Endothelial cell (in vitro differentiated cells): ENCODE measurements around the gene AP2A2. TPM values are rescaled to one million over a fixed set of nuclear protein-coding genes. Genes with fewer than 3 reads are reported as not detected.

ENCODE experiments used
- DNase-seq: peaks from one replicate; pipeline ENCODE4 v3.0.0; 2021; ENCODE audit warnings: low spot score
- H3K27ac Mint-ChIP-seq: one replicate; pipeline ENCODE4 v1.8.0; 2021; ENCODE audit warnings: mixed read lengths, inconsistent platforms; ENCODE audit not compliant: unreplicated experiment
- H3K27me3 Mint-ChIP-seq: one replicate; pipeline ENCODE4 v1.8.0; 2021; ENCODE audit warnings: mild to moderate bottlenecking, moderate library complexity, mixed read lengths, inconsistent platforms; ENCODE audit not compliant: unreplicated experiment
- H3K36me3 Mint-ChIP-seq: one replicate; pipeline ENCODE4 v1.8.0; 2021; ENCODE audit warnings: mild to moderate bottlenecking, low read depth, mixed read lengths, inconsistent platforms; ENCODE audit not compliant: unreplicated experiment
- H3K4me1 Mint-ChIP-seq: one replicate; pipeline ENCODE4 v1.8.0; 2021; ENCODE audit warnings: mild to moderate bottlenecking, mixed read lengths, inconsistent platforms; ENCODE audit not compliant: unreplicated experiment
- H3K4me3 Mint-ChIP-seq: one replicate; pipeline ENCODE4 v1.8.0; 2021; ENCODE audit warnings: mild to moderate bottlenecking, mixed read lengths, inconsistent platforms; ENCODE audit not compliant: unreplicated experiment
- H3K9me3 Mint-ChIP-seq: one replicate; pipeline ENCODE4 v1.8.0; 2021; ENCODE audit warnings: mixed read lengths, inconsistent platforms; ENCODE audit not compliant: unreplicated experiment
- CTCF ChIP-seq: fragments of 200-600 bp; sonication (generic); IDR thresholded peaks from one replicate; pipeline ENCODE4 v1.5.0; 2021; ENCODE audit warnings: antibody characterized with exemption; ENCODE audit not compliant: unreplicated experiment
- total RNA-seq: library from RNA; stranded (reverse); fragmentation: NEBNext Ultra II Directional; extraction: Animal tissue kit (Norgen Biotek cat#: 25700); gene quantifications from one replicate; pipeline ENCODE4 v1.2.1, GENCODE V29; 2021; ENCODE audit not compliant: unreplicated experiment

AP2A2 gene
- total RNA-seq, 1 donor from 2014 or later, result 287 TPM

GRCh38 chr11:968822-969221 is 43.2 kb downstream of the AP2A2 start:
- peaks cover 4% of the 10 kb centered on the region for H3K4me1 Mint-ChIP-seq
- H3K27ac Mint-ChIP-seq, result no peak overlapping the region
- H3K9me3 Mint-ChIP-seq, result no peaks in the 10 kb centered on the region
- no peak overlapping the region for H3K4me3 Mint-ChIP-seq
- no peak for DNase-seq
- H3K27me3 Mint-ChIP-seq, result peaks cover 16% of the 10 kb centered on the region
- TF ChIP-seq CTCF, result no peak
- peaks cover 50% of the 10 kb centered on the region for H3K36me3 Mint-ChIP-seq

DNA sequence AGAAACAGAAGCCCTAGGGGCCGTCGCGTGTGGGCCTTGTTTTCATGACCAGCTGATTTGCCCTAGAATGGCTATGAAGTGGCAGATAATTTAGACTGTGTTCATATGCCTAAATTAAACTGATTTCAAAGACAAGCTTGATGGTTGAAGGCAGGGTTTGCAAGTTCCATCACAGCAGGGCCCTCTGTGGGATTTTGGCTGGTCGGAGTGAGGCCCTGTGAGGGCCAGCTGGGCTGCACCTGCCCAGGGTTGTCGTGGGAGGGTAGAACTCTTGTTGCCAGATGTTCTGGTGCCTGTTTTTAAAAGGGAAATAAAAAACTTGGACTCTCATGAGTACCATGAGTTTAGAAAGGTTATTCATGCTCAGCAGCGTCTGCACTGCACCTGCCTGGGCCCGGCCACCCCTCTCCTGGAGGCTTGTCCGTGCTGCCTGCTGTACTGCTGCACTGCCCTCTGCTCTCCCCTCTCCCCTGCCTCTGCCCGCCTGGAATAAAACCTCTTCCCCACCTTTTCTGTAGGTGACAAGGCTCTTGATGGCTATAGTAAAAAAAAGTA is 44.1 kb downstream of the AP2A2 start:
- H3K4me3 Mint-ChIP-seq, result peak overlapping the region; percentile 13
- peak overlapping the region; percentile 12 for H3K27ac Mint-ChIP-seq
- DNase-seq, result no peak
- peaks cover 15% of the 10 kb centered on the region for H3K27me3 Mint-ChIP-seq
- peaks cover 4% of the 10 kb centered on the region for H3K4me1 Mint-ChIP-seq
- H3K9me3 Mint-ChIP-seq, result no peaks in the 10 kb centered on the region
- no peak for TF ChIP-seq CTCF
- H3K36me3 Mint-ChIP-seq, result peaks cover 43% of the 10 kb centered on the region

DNA sequence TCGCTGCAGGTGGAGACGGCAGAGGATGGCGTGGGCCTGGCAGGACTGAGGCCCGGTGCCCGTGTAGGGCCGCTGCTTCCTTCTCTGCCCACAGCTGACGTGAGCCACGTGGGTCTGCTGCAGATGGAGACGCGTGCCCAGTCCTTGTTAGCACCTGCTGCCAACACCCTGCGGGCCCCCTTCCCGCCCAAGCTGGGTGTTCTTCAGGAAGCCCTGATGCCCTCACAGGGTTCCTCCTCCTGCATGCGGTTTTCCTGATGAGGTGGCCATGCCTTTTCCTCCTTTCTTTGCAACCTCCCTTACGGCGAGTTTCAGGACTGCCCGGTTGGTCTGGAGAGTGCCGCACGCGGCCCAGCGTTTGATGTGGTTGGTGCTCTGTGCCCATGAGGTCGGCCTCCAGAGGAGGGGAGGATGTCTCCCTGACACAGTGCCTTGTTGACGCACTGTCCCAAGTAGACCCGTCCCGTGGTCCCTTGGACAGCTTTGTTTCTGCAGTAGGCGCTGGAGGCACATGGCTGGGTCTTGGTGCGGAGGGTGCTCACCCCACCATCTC is 44.7 kb downstream of the AP2A2 start:
- Mint-ChIP-seq H3K9me3 (no peaks in the 10 kb centered on the region), H3K36me3 (peaks cover 46% of the 10 kb centered on the region), H3K4me3 (peak overlapping the region; percentile 13), H3K27me3 (peaks cover 15% of the 10 kb centered on the region), H3K27ac (peak overlapping the region; percentile 12), H3K4me1 (peaks cover 10% of the 10 kb centered on the region)
- no peak for DNase-seq
- no peak for TF ChIP-seq CTCF

DNA sequence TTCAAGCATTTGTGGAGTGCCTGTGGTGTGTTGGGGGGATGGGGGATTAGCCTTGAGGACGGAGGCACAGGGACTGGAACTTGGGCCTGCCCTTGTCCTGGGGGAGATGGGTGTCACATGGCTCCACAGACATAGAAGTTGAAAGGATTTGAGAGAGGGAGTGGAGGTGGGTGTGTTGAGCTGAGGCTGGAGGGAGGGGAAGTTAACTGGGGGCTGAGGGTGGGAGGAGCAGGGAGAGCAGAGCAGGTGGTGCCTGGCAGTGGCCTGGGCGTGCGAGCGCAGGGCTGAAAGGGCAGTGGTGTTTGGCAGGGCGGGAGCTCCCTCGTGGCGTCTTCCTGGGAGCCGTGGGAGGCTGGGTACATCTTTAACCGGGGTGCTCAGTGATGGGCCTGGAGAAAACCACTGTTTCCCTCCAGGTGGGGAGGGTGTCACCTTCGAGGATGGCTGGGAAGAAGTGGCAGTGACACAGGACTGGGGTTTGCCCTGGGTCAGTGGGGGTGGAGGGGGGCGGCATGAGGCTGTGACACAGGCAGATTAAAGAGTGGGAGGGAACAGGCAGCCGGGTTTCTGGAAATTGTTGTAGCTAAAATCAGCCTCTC is 45.5 kb downstream of the AP2A2 start:
- Mint-ChIP-seq H3K27me3 (peaks cover 21% of the 10 kb centered on the region), H3K4me1 (peaks cover 14% of the 10 kb centered on the region), H3K27ac (no peak overlapping the region), H3K36me3 (peaks cover 51% of the 10 kb centered on the region), H3K4me3 (peak overlapping the region; percentile 19), H3K9me3 (no peaks in the 10 kb centered on the region)
- no peak for DNase-seq
- TF ChIP-seq CTCF, result no peak

DNA sequence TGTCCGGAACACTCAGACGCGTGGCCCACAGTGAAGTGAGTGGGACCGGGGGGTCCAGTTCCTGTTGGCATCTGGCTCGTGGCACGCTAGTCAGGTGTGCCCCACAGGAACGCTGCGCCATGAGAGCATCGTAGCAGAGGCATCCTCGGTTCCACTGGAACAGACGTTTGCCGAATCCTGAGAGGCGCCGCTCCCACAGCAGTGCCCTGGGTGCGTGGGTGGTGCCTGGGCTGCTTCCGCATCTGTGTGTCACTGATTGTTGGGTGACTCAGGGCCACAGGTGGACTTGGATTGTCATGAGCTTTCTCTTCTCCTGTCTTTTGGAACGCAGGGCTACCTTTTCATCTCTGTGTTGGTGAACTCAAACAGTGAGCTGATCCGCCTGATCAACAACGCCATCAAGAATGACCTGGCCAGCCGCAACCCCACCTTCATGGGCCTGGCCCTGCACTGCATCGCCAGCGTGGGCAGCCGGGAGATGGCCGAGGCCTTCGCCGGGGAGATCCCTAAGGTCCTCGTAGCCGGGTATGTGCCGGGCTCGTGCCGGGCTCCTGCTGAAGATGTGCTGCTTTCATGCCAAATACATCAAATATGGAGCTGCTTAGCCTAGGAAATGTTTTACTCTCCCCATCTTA is 46.2 kb downstream of the AP2A2 start:
- peaks cover 51% of the 10 kb centered on the region for H3K36me3 Mint-ChIP-seq
- no peaks in the 10 kb centered on the region for H3K9me3 Mint-ChIP-seq
- H3K4me3 Mint-ChIP-seq, result no peak overlapping the region
- no peak for TF ChIP-seq CTCF
- H3K4me1 Mint-ChIP-seq, result peaks cover 12% of the 10 kb centered on the region
- peaks cover 22% of the 10 kb centered on the region for H3K27me3 Mint-ChIP-seq
- no peak for DNase-seq
- no peak overlapping the region for H3K27ac Mint-ChIP-seq
